IMR-90 (cell line): Measurements from ENCODE around the gene SYNGR1. TPM values are rescaled to one million over a fixed set of nuclear protein-coding genes. Genes with fewer than 3 reads are reported as not detected.
A peak's percentile ranks its signal among the peaks of the same experiment; 100 is the strongest.

Experiments
- ATAC-seq: fragments of 200-7000 bp; cut with Tn5 transposase; 2 replicates; pipeline ENCODE4 v1.9.1; 2020; ENCODE audit warnings: low read depth, mild to moderate bottlenecking, moderate library complexity
- BruUV-seq: library from RNA; stranded (reverse); fragments of 400-500 nt; replicated peaks from 2 replicates; lab custom pipeline; 2021; lab: Mats Ljungman, UMichigan
- CTCF ChIA-PET: fragments of 300-600 bp; formaldehyde crosslinking; extraction: SDS; loops from one replicate; lab custom pipeline; 2021; ENCODE audit warnings: antibody characterized with exemption; lab: Yijun Ruan, JAX
- POLR2A ChIA-PET: fragments of 300-600 bp; sonication (Branson Sonifier 250); formaldehyde crosslinking; loops from one replicate; lab custom pipeline; 2022; ENCODE audit warnings: antibody characterized with exemption; ENCODE audit not compliant: unreplicated experiment; lab: Charles Lee
- DNase-seq: peaks from one replicate; pipeline ENCODE4 v3.0.0; 2013
- H2AFZ ChIP-seq: replicated peaks from 2 replicates; pipeline ENCODE3; 2013; ENCODE audit warnings: low read length, mild to moderate bottlenecking; ENCODE audit not compliant: poor library complexity
- H2AK5ac ChIP-seq: 2 replicates; pipeline ENCODE4 v1.6.1; 2013; ENCODE audit warnings: low read depth, low read length, inconsistent platforms
- H2AK9ac ChIP-seq: replicated peaks from 2 replicates; pipeline ENCODE3; 2013; ENCODE audit warnings: mild to moderate bottlenecking, low read depth, low read length, moderate library complexity; ENCODE audit not compliant: poor library complexity
- H2BK120ac ChIP-seq: 2 replicates; pipeline ENCODE4 v1.6.1; 2013; ENCODE audit warnings: low read depth, low read length, inconsistent platforms
- H2BK15ac ChIP-seq: 3 replicates; pipeline ENCODE4 v1.6.1; 2013; ENCODE audit warnings: low read depth, low read length, inconsistent platforms
- H2BK20ac ChIP-seq: 2 replicates; pipeline ENCODE4 v1.6.1; 2013; ENCODE audit warnings: low read depth, mild to moderate bottlenecking, inconsistent platforms, low read length, moderate library complexity
- H2BK5ac ChIP-seq: 2 replicates; pipeline ENCODE4 v1.6.1; 2013; ENCODE audit warnings: mild to moderate bottlenecking, low read depth, low read length, inconsistent platforms; ENCODE audit not compliant: poor library complexity, severe bottlenecking
- H3K14ac ChIP-seq: replicated peaks from 2 replicates; pipeline ENCODE4 v1.6.1; 2013; ENCODE audit warnings: low read depth, low read length, inconsistent platforms
- H3K18ac ChIP-seq: 2 replicates; pipeline ENCODE4 v1.6.1; 2013; ENCODE audit warnings: low read depth, low read length, control low read depth
- H3K23ac ChIP-seq: 2 replicates; pipeline ENCODE4 v1.6.1; 2013; ENCODE audit warnings: low read depth, low read length, inconsistent platforms
- H3K27ac ChIP-seq: 2 replicates; pipeline ENCODE4 v1.5.1; 2013; ENCODE audit warnings: mild to moderate bottlenecking, control low read depth, low read length; ENCODE audit not compliant: insufficient read depth
- H3K27me3 ChIP-seq: 2 replicates; pipeline ENCODE4 v1.6.1; 2013; ENCODE audit warnings: low read length; ENCODE audit not compliant: control insufficient read depth, insufficient read depth
- H3K36me3 ChIP-seq: 2 replicates; pipeline ENCODE4 v1.6.1; 2013; ENCODE audit warnings: low read length, mixed read lengths; ENCODE audit not compliant: control insufficient read depth, insufficient read depth
- H3K4ac ChIP-seq: 2 replicates; pipeline ENCODE4 v1.6.1; 2013; ENCODE audit warnings: low read depth, low read length, inconsistent platforms
- H3K4me1 ChIP-seq: 2 replicates; pipeline ENCODE4 v1.6.1; 2013; ENCODE audit warnings: low read length, mixed read lengths; ENCODE audit not compliant: control insufficient read depth, insufficient read depth
- H3K4me2 ChIP-seq: 2 replicates; pipeline ENCODE4 v1.6.1; 2013; ENCODE audit warnings: low read depth, mild to moderate bottlenecking, control low read depth, low read length, moderate library complexity
- H3K4me3 ChIP-seq: 2 replicates; pipeline ENCODE4 v1.5.1; 2013; ENCODE audit warnings: low read depth, mild to moderate bottlenecking, control low read depth, low read length, moderate library complexity; ENCODE audit not compliant: insufficient read depth
- H3K56ac ChIP-seq: 2 replicates; pipeline ENCODE4 v1.6.1; 2013; ENCODE audit warnings: low read length, inconsistent platforms; ENCODE audit not compliant: insufficient read depth; ENCODE audit errors: extremely low read depth
- H3K79me1 ChIP-seq, 2 experiments: 2 replicates each; pipeline ENCODE4 v1.6.1; 2013; ENCODE audit warnings: low read length in 2 of 2, inconsistent platforms in 1 of 2, low read depth in 1 of 2
- H3K9ac ChIP-seq: 2 replicates; pipeline ENCODE4 v1.6.1; 2013; ENCODE audit warnings: low read depth, low read length, control low read depth
- H3K9me1 ChIP-seq: 2 replicates; pipeline ENCODE4 v1.6.1; 2013; ENCODE audit warnings: low read length, inconsistent platforms; ENCODE audit not compliant: insufficient read depth
- H3K9me3 ChIP-seq: 2 replicates; pipeline ENCODE4 v1.6.1; 2013; ENCODE audit warnings: low read length; ENCODE audit not compliant: control insufficient read depth, insufficient read depth
- H4K20me1 ChIP-seq: 2 replicates; pipeline ENCODE4 v1.6.1; 2013; ENCODE audit warnings: low read length, inconsistent platforms; ENCODE audit not compliant: insufficient read depth
- H4K5ac ChIP-seq: 2 replicates; pipeline ENCODE4 v1.6.1; 2013; ENCODE audit warnings: mild to moderate bottlenecking, low read depth, low read length, control low read depth
- H4K8ac ChIP-seq, 2 experiments: 2 replicates each; pipeline ENCODE4 v1.6.1; 2013; ENCODE audit warnings: low read depth in 2 of 2, low read length in 2 of 2, control low read depth in 1 of 2, inconsistent platforms in 1 of 2
- H4K91ac ChIP-seq: 2 replicates; pipeline ENCODE4 v1.6.1; 2013; ENCODE audit warnings: low read depth, low read length, inconsistent platforms; ENCODE audit not compliant: insufficient read depth
- CHD1 ChIP-seq: IDR thresholded peaks from 2 replicates; pipeline ENCODE4 v1.6.1; 2012; ENCODE audit warnings: low read depth, low read length, improper control_type of control experiment
- CTCF ChIP-seq: conservative IDR thresholded peaks from 2 replicates; pipeline ENCODE4 v1.5.1; 2012; ENCODE audit warnings: mild to moderate bottlenecking, low read depth, low read length, improper control_type of control experiment
- POLR2A ChIP-seq: IDR thresholded peaks from 2 replicates; pipeline ENCODE4 v1.6.1; 2012; ENCODE audit warnings: mild to moderate bottlenecking, low read depth, low read length
- RAD21 ChIP-seq: IDR thresholded peaks from 2 replicates; pipeline ENCODE4 v1.6.1; 2012; ENCODE audit warnings: low read length, improper control_type of control experiment
- SMC3 ChIP-seq: fragments of 150-350 bp; IDR thresholded peaks from 2 replicates; pipeline ENCODE4 v1.6.1; 2016; ENCODE audit warnings: low read depth, mild to moderate bottlenecking, antibody characterized with exemption, low read length, moderate library complexity
- USF2 ChIP-seq: fragments of 150-350 bp; IDR thresholded peaks from 2 replicates; pipeline ENCODE4 v1.6.1; 2017; ENCODE audit warnings: mild to moderate bottlenecking, antibody characterized with exemption, low read length, low read depth
- WGBS, 2 experiments: methylation state at CpG; one replicate each; pipeline versions ENCODE4 v1.1.5 to v1.1.7; 2013; ENCODE audit warnings: missing lambda C conversion rate in 2 of 2; ENCODE audit not compliant: insufficient read length in 1 of 2; ENCODE audit errors: extremely low coverage in 2 of 2; 5-methylcytosine and 5-hydroxymethylcytosine counted together
- dilution Hi-C: fragments of 300-500 bp; cut with HindIII; formaldehyde crosslinking; loops from one replicate; pipeline ENCODE4 v1.14.3; 2018; ENCODE audit warnings: low sequenced_read_pairs; ENCODE audit not compliant: unreplicated experiment
- in situ Hi-C: fragments of 300-500 bp; cut with MboI; formaldehyde crosslinking; loops from 3 replicates; pipeline ENCODE4 v1.14.3; 2019; ENCODE audit warnings: low sequenced_read_pairs, inconsistent platforms, mixed read lengths
- intact Hi-C: fragments of 100-400 bp; cut with micrococcal nuclease; formaldehyde crosslinking; loops from 2 replicates; pipeline ENCODE4 v1.10.0; 2022
- polyA plus RNA-seq, 3 experiments: library from polyadenylated mRNA; depleted of rRNA; stranded (reverse); fragments of >200 nt; gene quantifications; 2 replicates each; pipeline ENCODE4 v1.2.3, GENCODE V29; 2012; ENCODE audit warnings: low replicate concordance in 1 of 3
- total RNA-seq: library from RNA; depleted of rRNA; stranded (reverse); fragments of >200 nt; gene quantifications from 2 replicates; pipeline ENCODE4 v1.2.3, GENCODE V29; 2012
- TF ChIP-seq, protein P1 (sequence below): fragments of 150-350 bp; IDR thresholded peaks from 2 replicates; pipeline ENCODE4 v1.6.1; 2016; ENCODE audit warnings: low read depth, mild to moderate bottlenecking, low read length, moderate library complexity, borderline replicate concordance

Gene SYNGR1
- total and polyA plus RNA-seq, 2 of the 4 experiments (the other 2 are of a cell fraction): 6.3 to 81.5 TPM

DNA sequence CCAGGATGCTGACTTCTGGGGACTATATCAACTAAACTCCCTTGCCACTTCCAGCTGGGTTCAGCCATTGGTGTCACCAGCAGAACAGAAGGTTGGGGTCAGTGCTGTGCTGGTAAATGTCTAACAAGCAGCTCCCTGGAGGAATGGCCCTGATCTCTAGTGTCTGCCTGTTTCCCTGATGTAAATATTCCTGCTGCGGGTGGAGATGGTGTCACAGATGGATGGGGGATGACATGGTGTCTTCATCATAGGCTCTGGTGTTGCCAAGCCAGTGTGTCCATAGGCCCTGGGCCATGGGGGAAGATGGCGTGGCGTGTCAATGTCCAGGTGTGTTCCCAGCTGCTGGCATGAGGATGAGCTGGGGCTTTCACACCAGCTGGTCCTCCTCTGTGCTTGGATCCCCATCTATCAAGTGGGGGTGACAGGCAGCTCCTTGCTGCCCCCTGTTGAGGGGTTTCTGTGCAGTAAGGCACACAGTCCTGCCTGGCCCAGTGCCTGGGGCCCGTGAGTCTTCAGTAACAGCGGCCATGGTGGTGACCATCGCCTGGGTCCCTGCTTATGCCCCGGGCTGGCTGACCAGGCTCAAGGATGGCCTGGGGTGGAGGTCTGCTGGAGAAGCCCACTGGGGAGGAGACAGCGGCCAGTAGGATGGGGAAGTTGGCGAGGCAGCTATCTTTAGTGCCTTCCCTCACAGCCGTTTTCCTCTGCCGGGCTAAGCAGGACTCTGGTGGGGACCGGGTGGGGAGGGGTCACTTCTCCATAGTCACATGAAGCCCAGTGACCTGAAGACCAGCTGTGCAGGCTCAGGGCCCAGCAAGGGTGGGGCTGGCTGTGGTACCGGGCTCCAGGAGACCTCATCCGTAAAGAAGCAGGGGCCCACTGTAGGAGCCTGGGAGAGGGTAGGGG lies 43.1 kb upstream of the SYNGR1 start:
- 80% methylated on average over 2 of the region's 14 CpGs; no CpG with 5 or more reads in 1 of the 2 experiments for WGBS, 2 experiments
- no TSS peak for BruUV-seq
- H3K27ac ChIP-seq: no peak overlapping the region
- peaks cover 9% of the 10 kb centered on the region for H3K9me1 ChIP-seq
- ChIA-PET CTCF (interaction anchor here (0.6 kb wide), 2 partner anchors 78 to 150 kb away, joined by 3 to 5 read pairs; no protein-coding TSS in a partner anchor), POLR2A (no interaction called here)
- dilution Hi-C loops (no loop called here), intact Hi-C loops (loop anchor here (5.0 kb wide), 1 partner anchor 434 kb away; the partner anchor contains the start of gene CBX6), in situ Hi-C loops (loop anchor here (10.0 kb wide), 1 partner anchor 442 kb away; no protein-coding TSS in a partner anchor)
- no peak overlapping the region for H3K4me3 ChIP-seq
- no peak overlapping the region for H2BK120ac ChIP-seq
- peaks cover 15% of the 10 kb centered on the region for H3K4me1 ChIP-seq
- H2AFZ ChIP-seq: no peak overlapping the region
- H3K9me3 ChIP-seq: no peaks in the 10 kb centered on the region
- TF ChIP-seq, protein P1, sequence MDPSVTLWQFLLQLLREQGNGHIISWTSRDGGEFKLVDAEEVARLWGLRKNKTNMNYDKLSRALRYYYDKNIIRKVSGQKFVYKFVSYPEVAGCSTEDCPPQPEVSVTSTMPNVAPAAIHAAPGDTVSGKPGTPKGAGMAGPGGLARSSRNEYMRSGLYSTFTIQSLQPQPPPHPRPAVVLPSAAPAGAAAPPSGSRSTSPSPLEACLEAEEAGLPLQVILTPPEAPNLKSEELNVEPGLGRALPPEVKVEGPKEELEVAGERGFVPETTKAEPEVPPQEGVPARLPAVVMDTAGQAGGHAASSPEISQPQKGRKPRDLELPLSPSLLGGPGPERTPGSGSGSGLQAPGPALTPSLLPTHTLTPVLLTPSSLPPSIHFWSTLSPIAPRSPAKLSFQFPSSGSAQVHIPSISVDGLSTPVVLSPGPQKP: no peak
- 0 out of 2 replicates have a peak, but pooled peaks have one; percentile 13 for TF ChIP-seq SMC3
- TF ChIP-seq RAD21: peak; percentile 28
- TF ChIP-seq POLR2A: 0 out of 2 replicates have a peak, but pooled peaks have one; percentile 27
- TF ChIP-seq CTCF: peak; percentile 40
- TF ChIP-seq USF2: no peak
- TF ChIP-seq CHD1: no peak
- H2AK9ac ChIP-seq: peak overlapping the region; percentile 34
- H3K27me3 ChIP-seq: no peaks in the 10 kb centered on the region
- H3K23ac ChIP-seq: no peak overlapping the region
- peaks cover 38% of the 10 kb centered on the region for H3K36me3 ChIP-seq
- no peak overlapping the region for H4K5ac ChIP-seq
- no peak overlapping the region for H2BK20ac ChIP-seq
- no peak overlapping the region for H3K9ac ChIP-seq
- no peak overlapping the region for H4K8ac ChIP-seq
- H2BK5ac ChIP-seq: no peak overlapping the region
- H4K91ac ChIP-seq: no peak overlapping the region
- H4K20me1 ChIP-seq: peaks cover 38% of the 10 kb centered on the region
- H2BK15ac ChIP-seq: no peak overlapping the region
- H3K56ac ChIP-seq: no peak overlapping the region
- DNase-seq (no peak), ATAC-seq (no peak)
- no peak overlapping the region for H3K14ac ChIP-seq
- peaks cover 0 to 29% of the 10 kb centered on the region in 2 experiments; a peak in 2 of 4 replicates for H3K79me1 ChIP-seq
- peak overlapping the region; percentile 61; the same call in 1 of the 2 replicates for H2AK5ac ChIP-seq
- no peak overlapping the region for H3K4me2 ChIP-seq
- H3K18ac ChIP-seq: no peak overlapping the region
- H3K4ac ChIP-seq: no peak overlapping the region
